Suprapubic skin (tissue), 4 donors: Measurements from ENCODE around the gene MSI1.

Experiments used
- EP300 ChIP-seq: sonication (generic); formaldehyde crosslinking; IDR thresholded peaks from one replicate; pipeline ENCODE4 v1.6.1; 2017; ENCODE audit warnings: antibody characterized with exemption
- POLR2A ChIP-seq, 2 donors: fragments of 450-650 bp; IDR thresholded peaks; one replicate each; pipeline ENCODE4 v1.6.1; 2017; ENCODE audit warnings: antibody characterized with exemption in 2 of 2, mild to moderate bottlenecking in 2 of 2, moderate library complexity in 2 of 2
- POLR2AphosphoS5 ChIP-seq, 3 donors: sonication (generic); formaldehyde crosslinking; IDR thresholded peaks; one replicate each; pipeline ENCODE4 v1.6.1; 2017; ENCODE audit warnings: antibody characterized with exemption in 3 of 3
- TF ChIP-seq, protein P1 (sequence below), 2 donors: fragments of 200-600 bp in 1 of 2; fragments of 450-650 bp in 1 of 2; sonication (generic) in 1 of 2; IDR thresholded peaks; one replicate each; pipeline ENCODE4 v1.5.1; 2016 to 2019; ENCODE audit warnings: antibody characterized with exemption in 2 of 2, mild to moderate bottlenecking in 1 of 2, moderate library complexity in 1 of 2

DNA sequence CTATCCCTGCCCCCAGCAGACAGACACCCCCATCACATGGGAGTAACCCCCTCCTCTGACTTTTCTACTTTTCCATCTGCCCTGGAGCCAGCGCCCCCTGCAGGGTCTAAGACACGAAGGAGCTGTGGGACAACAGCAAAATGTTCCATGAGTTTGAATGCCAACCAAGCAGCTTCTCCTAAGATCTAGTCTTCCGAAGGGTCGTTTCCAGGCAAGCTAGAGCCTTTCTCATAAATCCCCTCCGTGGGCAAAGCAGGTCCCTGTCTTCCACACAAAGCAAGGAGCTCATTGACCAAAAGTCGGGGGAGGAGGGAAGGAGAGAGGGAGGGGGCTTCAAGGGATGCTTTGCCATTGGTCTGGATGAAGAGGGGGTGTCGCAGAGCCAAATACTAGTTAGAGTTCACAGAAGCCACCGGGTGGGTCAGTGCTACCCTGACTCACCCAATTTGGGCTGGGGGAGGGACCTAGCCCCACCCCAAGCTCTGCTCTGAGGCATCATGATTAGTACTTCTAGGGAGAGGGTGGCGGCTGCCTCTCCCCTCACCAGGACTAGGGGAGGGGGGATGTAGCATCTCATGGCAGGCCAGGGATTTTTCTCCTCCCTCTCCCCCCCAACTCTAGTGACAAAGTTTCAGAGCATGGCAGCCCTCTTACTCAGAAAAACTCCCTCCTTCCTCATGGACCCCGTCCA is 1.6 kb downstream of the MSI1 start:
- TF ChIP-seq, protein P1, sequence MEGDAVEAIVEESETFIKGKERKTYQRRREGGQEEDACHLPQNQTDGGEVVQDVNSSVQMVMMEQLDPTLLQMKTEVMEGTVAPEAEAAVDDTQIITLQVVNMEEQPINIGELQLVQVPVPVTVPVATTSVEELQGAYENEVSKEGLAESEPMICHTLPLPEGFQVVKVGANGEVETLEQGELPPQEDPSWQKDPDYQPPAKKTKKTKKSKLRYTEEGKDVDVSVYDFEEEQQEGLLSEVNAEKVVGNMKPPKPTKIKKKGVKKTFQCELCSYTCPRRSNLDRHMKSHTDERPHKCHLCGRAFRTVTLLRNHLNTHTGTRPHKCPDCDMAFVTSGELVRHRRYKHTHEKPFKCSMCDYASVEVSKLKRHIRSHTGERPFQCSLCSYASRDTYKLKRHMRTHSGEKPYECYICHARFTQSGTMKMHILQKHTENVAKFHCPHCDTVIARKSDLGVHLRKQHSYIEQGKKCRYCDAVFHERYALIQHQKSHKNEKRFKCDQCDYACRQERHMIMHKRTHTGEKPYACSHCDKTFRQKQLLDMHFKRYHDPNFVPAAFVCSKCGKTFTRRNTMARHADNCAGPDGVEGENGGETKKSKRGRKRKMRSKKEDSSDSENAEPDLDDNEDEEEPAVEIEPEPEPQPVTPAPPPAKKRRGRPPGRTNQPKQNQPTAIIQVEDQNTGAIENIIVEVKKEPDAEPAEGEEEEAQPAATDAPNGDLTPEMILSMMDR (IDR thresholded peaks at IDR 0.05) = no peak
- TF ChIP-seq EP300 (no peak), POLR2A (IDR thresholded peaks at IDR 0.05) (no peak), POLR2AphosphoS5 (IDR thresholded peaks at IDR 0.05) (no peak)
